Fibroblast of the aortic adventitia (primary cell): ENCODE measurements around the gene CCT2. TPM values are rescaled to one million over a fixed set of nuclear protein-coding genes. Genes with fewer than 3 reads are reported as not detected.
A peak's percentile ranks its signal among the peaks of the same experiment; 100 is the strongest.

ENCODE experiments used
- DNase-seq: peaks from one replicate; pipeline ENCODE4 v3.0.0-alpha.2; 2010; ENCODE audit warnings: low read depth
- H3K4me3 ChIP-seq: 2 replicates; pipeline ENCODE4 v1.5.1; 2011; ENCODE audit warnings: low read depth, mild to moderate bottlenecking, control low read depth, low read length, moderate library complexity
- CTCF ChIP-seq: IDR thresholded peaks from 2 replicates; pipeline ENCODE4 v1.5.1; 2011; ENCODE audit warnings: mild to moderate bottlenecking, low read length, control low read depth, inconsistent platforms; ENCODE audit not compliant: insufficient read depth
- total RNA-seq: library from RNA; depleted of rRNA; stranded (reverse); fragments of >200 nt; gene quantifications from 2 replicates; pipeline ENCODE4 v1.2.3, GENCODE V29; 2012; ENCODE audit warnings: low replicate concordance

The CCT2 gene
- 114 and 228 TPM in 2 replicates for total RNA-seq

GRCh38 chr12:69585189-69586062 lies at the start of gene CCT2:
TSS of gene CCT2 (plus strand) at chr12:69585459. CDS start at chr12:69585522, 63 bp downstream.
- peak; percentile 63 for TF ChIP-seq CTCF
- peak; percentile 93 for DNase-seq
- peak within 1 kb of the TSS; percentile 99 for H3K4me3 ChIP-seq

- H3K4me3 ChIP-seq = no peak overlapping the region
- TF ChIP-seq CTCF = no peak
- DNase-seq = peak; percentile 74
Observed at GRCh38 chr12:69540987-69541386, 44.3 kb upstream of the CCT2 start.

- no peak for TF ChIP-seq CTCF
- H3K4me3 ChIP-seq = no peak overlapping the region
- DNase-seq = no peak
Observed at GRCh38 chr12:69544087-69544486, 41.2 kb upstream of the CCT2 start.

- peak; percentile 20 for DNase-seq
Observed at GRCh38 chr12:69545081-69545480, 40.2 kb upstream of the CCT2 start.

GRCh38 chr12:69546693-69547438 lies 38.4 kb upstream of the CCT2 start:
- TF ChIP-seq CTCF = no peak
- H3K4me3 ChIP-seq = no peak overlapping the region
- no peak for DNase-seq

More at GRCh38 chr12:69545081-69545480, 40.2 kb upstream of the CCT2 start:
- no peak overlapping the region for H3K4me3 ChIP-seq
- no peak for TF ChIP-seq CTCF

- no peak for TF ChIP-seq CTCF
- no peak for DNase-seq
- no peak overlapping the region for H3K4me3 ChIP-seq
Observed at GRCh38 chr12:69548687-69549086, 36.6 kb upstream of the CCT2 start.
